SK-N-SH treated with all-trans-retinoic acid at 6 μM for 48 hours (cell line): ENCODE measurements around the gene DRP2.
"Not testable (repeated sequence)": the region's sequence is repeated elsewhere in the genome, so short reads cannot be mapped to it uniquely, and the experiment has no call there.

Experiments used
- BACH2 ChIP-seq: fragments of 250-450 bp; sonication (Bioruptor Pico); IDR thresholded peaks from 2 replicates; pipeline ENCODE4 v1.9.0; 2021; ENCODE audit warnings: mild to moderate bottlenecking, borderline replicate concordance
- CREB5 ChIP-seq: fragments of 250-450 bp; sonication (Bioruptor Pico); IDR thresholded peaks from 2 replicates; pipeline ENCODE4 v1.5.1; 2020; ENCODE audit warnings: low read depth, mild to moderate bottlenecking, moderate library complexity
- GLIS3 ChIP-seq: fragments of 250-450 bp; sonication (Bioruptor Pico); IDR thresholded peaks from 2 replicates; pipeline ENCODE4 v1.5.0; 2020; ENCODE audit warnings: mild to moderate bottlenecking, moderate library complexity
- PATZ1 ChIP-seq: fragments of 250-450 bp; sonication (Bioruptor Pico); IDR thresholded peaks from 2 replicates; pipeline ENCODE4 v1.8.0; 2020; ENCODE audit warnings: mild to moderate bottlenecking, moderate library complexity, borderline replicate concordance
- RARB ChIP-seq: fragments of 250-450 bp; sonication (Bioruptor Pico); IDR thresholded peaks from 2 replicates; pipeline ENCODE4 v1.8.0; 2021; ENCODE audit warnings: mild to moderate bottlenecking, moderate library complexity
- TCF4 ChIP-seq: fragments of 250-450 bp; sonication (Bioruptor Pico); IDR thresholded peaks from 2 replicates; pipeline ENCODE4 v1.8.0; 2021; ENCODE audit warnings: mild to moderate bottlenecking, moderate library complexity, borderline replicate concordance
- TOX ChIP-seq: fragments of 250-450 bp; sonication (Bioruptor Pico); IDR thresholded peaks from 2 replicates; pipeline ENCODE4 v1.8.0; 2021; ENCODE audit warnings: mild to moderate bottlenecking, moderate library complexity, borderline replicate concordance
- ZFP3 ChIP-seq: fragments of 250-450 bp; sonication (Bioruptor Pico); IDR thresholded peaks from 2 replicates; pipeline ENCODE4 v1.5.0; 2020; ENCODE audit warnings: mild to moderate bottlenecking, moderate library complexity
- ZNF8 ChIP-seq: fragments of 450-650 bp; formaldehyde crosslinking; IDR thresholded peaks from 2 replicates; pipeline ENCODE4 v1.5.0; 2020; ENCODE audit warnings: mild to moderate bottlenecking, moderate library complexity

GRCh38 chrX:101295603-101296002, 76.0 kb downstream of the DRP2 start:
- TF ChIP-seq TOX (CRISPR knock-in tag); ZNF8 (CRISPR knock-in tag); GLIS3 (CRISPR knock-in tag); TCF4 (CRISPR knock-in tag); BACH2; ZFP3 (CRISPR knock-in tag); PATZ1 (CRISPR knock-in tag); CREB5 (CRISPR knock-in tag); RARB (CRISPR knock-in tag): not testable (repeated sequence)
